Vagina (tissue), 2 donors: ENCODE data around the gene ARMH2.

Source experiments
- POLR2A ChIP-seq, 2 donors: fragments of 450-650 bp; IDR thresholded peaks; one replicate each; pipeline ENCODE4 v1.6.1; 2017; ENCODE audit warnings: antibody characterized with exemption in 2 of 2, mild to moderate bottlenecking in 2 of 2, moderate library complexity in 2 of 2
- POLR2AphosphoS5 ChIP-seq, 2 donors: sonication (generic); formaldehyde crosslinking; IDR thresholded peaks; one replicate each; pipeline ENCODE4 v1.9.0; 2017; ENCODE audit warnings: antibody characterized with exemption in 2 of 2, mild to moderate bottlenecking in 2 of 2, low read depth in 1 of 2; ENCODE audit not compliant: insufficient read depth in 1 of 2
- TF ChIP-seq, protein P1 (sequence below), 3 experiments: fragments of 450-650 bp in 2 of 3; fragments of 200-600 bp in 1 of 3; sonication (generic) in 1 of 3; IDR thresholded peaks; one replicate each; pipeline ENCODE4 v1.5.1; 2017 to 2019; ENCODE audit warnings: antibody characterized with exemption in 3 of 3, mild to moderate bottlenecking in 2 of 3, moderate library complexity in 2 of 3

DNA sequence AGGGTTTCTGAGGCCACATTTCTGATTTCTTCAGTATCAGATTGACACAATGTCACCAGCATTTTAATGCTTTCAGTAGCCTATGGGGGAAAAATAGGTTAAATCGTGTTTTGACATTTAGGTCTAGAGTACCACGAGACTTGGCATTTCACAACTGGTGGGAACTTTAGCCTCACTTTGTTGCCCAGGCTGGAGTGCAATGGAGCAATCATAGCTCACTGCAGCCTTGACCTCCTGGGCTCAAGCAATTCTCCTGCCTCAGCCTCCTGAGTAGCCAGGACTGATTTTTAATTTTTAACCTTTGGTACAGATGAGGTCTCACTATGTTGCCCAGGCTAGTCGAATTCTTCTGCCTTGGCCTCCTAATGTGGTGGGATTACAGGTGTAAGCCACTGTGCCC is 11.0 kb upstream of the ARMH2 start:
- TF ChIP-seq, protein P1, sequence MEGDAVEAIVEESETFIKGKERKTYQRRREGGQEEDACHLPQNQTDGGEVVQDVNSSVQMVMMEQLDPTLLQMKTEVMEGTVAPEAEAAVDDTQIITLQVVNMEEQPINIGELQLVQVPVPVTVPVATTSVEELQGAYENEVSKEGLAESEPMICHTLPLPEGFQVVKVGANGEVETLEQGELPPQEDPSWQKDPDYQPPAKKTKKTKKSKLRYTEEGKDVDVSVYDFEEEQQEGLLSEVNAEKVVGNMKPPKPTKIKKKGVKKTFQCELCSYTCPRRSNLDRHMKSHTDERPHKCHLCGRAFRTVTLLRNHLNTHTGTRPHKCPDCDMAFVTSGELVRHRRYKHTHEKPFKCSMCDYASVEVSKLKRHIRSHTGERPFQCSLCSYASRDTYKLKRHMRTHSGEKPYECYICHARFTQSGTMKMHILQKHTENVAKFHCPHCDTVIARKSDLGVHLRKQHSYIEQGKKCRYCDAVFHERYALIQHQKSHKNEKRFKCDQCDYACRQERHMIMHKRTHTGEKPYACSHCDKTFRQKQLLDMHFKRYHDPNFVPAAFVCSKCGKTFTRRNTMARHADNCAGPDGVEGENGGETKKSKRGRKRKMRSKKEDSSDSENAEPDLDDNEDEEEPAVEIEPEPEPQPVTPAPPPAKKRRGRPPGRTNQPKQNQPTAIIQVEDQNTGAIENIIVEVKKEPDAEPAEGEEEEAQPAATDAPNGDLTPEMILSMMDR (IDR thresholded peaks at IDR 0.05): no peak
- TF ChIP-seq POLR2A (IDR thresholded peaks at IDR 0.05) (no peak), POLR2AphosphoS5 (IDR thresholded peaks at IDR 0.05; ENCODE audit: insufficient read depth in 1 of 2, low read depth in 1 of 2) (no peak)
